Left lung (tissue), 10 donors: ENCODE data around the gene ATG9B. TPM values are rescaled to one million over a fixed set of nuclear protein-coding genes. Genes with fewer than 3 reads are reported as not detected.

Experiments used
- ATAC-seq: fragments of 200-7000 bp; cut with Tn5 transposase; one replicate; pipeline ENCODE4 v1.9.1; 2020; ENCODE audit warnings: moderate library complexity
- DNase-seq, 4 donors: peaks; one replicate each; pipeline ENCODE4 v3.0.0-alpha.2; 2013 to 2020
- H3K27ac ChIP-seq, 2 donors: fragments of 200-600 bp; sonication (generic) in 1 of 2; one replicate each; pipeline versions ENCODE4 v1.5.0 to v1.8.0; 2020 to 2021
- H3K27me3 ChIP-seq, 2 donors: fragments of 200-600 bp; sonication (generic) in 1 of 2; one replicate each; pipeline versions ENCODE4 v1.5.0 to v1.8.0; 2020 to 2021
- H3K36me3 ChIP-seq, 2 donors: fragments of 200-600 bp; sonication (generic) in 1 of 2; one replicate each; pipeline versions ENCODE4 v1.5.0 to v1.8.0; 2020 to 2021
- H3K4me1 ChIP-seq, 2 donors: fragments of 200-600 bp; one replicate each; pipeline ENCODE4 v1.8.0; 2021
- H3K4me3 ChIP-seq, 2 donors: fragments of 200-600 bp; sonication (generic) in 1 of 2; one replicate each; pipeline versions ENCODE4 v1.5.0 to v1.8.0; 2020 to 2021; ENCODE audit warnings: mild to moderate bottlenecking in 1 of 2
- H3K9me3 ChIP-seq, 2 donors: fragments of 200-600 bp; sonication (generic) in 1 of 2; one replicate each; pipeline versions ENCODE4 v1.5.0 to v1.8.0; 2020 to 2021
- intact Hi-C, 2 donors: fragments of 100-400 bp; cut with DNase I; formaldehyde crosslinking; loops; one replicate each; pipeline versions ENCODE4 v1.11.2 to v1.14.2; 2022
- polyA plus RNA-seq, 6 donors: library from polyadenylated mRNA; unstranded; fragments of 120-200 nt; gene quantifications; one replicate each; pipeline ENCODE4 v1.2.1, GENCODE V29; 2013; ENCODE audit not compliant: insufficient read length in 6 of 6
- total RNA-seq, 2 donors: library from RNA; stranded (reverse); fragmentation: NEBNext Ultra II Directional; extraction: Animal tissue kit (Norgen Biotek cat#: 25700); gene quantifications; one replicate each; pipeline ENCODE4 v1.2.1, GENCODE V29; 2021
- TF ChIP-seq, protein P1 (sequence below), 2 donors: fragments of 200-600 bp; sonication (generic) in 1 of 2; IDR thresholded peaks; one replicate each; pipeline versions ENCODE4 v1.5.0 to v1.8.0; 2021; ENCODE audit warnings: antibody characterized with exemption in 2 of 2
- donor health status: DM: no; HTN: yes; CAD: no.
- donor health status: DM: no; HTN: no; CAD: no.

The ATG9B gene
- total and polyA plus RNA-seq, 8 donors, result 0.68 to 7.1 (median 3.6) TPM

DNA sequence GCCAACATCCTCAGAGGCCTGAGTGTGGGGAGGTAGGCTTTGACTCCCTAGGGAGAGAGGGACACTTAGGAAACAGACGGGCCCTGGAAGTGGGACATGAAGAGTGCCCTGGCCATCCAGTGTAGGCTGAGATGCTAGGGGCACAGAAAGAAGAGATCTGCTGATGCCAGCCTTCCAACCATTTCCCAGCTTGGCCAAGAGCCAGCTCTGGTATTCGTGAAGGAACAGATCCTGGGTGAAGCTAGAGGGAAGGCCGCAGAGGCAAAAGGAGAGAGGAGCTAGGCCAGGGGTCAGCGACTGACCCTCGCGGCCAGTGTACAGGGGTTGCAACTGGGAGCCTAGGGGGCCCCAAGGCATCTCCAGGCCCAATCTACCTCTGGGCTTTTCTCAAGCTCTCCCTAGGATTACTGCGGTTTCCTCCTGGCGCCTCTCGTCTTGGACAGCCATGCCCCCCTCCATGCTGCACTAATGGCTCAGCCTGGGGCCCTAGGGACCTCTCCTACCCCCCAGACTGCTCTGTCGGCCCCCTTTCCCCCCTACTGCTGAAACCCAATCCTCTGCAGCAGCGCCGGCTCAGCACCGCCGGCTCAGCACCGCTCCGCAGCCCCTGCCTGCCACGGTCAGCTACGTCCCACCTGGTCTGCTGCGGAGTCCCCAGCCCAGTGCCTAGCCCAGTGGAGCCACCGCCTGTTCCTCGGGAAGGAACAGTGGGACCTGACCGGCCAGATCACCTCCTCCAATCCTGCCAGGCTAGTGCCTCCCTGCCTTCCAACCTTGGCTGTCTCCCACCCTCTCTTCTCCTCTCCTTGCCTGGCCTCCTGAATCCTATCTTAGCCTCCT lies 23.9 kb upstream of the ATG9B start, which contains the start of gene ASIC3:
TSS of gene ASIC3 (plus strand) at position 556 of the 840 bp plus-strand sequence. CDS start 355 bp downstream, outside the sequence.
- intact Hi-C loops, result no loop called here
- no peak for ATAC-seq
- H3K4me1 ChIP-seq, result peaks cover 3 to 15% of the 10 kb centered on the region in 2 donors
- H3K9me3 ChIP-seq, result no peaks in the 10 kb centered on the region
- no peak within 1 kb of the TSS for H3K4me3 ChIP-seq
- peaks cover 0 to 28% of the 10 kb centered on the region in 2 donors for H3K36me3 ChIP-seq
- H3K27ac ChIP-seq, result no peak within 1 kb of the TSS
- no peak for DNase-seq
- TF ChIP-seq, protein P1, sequence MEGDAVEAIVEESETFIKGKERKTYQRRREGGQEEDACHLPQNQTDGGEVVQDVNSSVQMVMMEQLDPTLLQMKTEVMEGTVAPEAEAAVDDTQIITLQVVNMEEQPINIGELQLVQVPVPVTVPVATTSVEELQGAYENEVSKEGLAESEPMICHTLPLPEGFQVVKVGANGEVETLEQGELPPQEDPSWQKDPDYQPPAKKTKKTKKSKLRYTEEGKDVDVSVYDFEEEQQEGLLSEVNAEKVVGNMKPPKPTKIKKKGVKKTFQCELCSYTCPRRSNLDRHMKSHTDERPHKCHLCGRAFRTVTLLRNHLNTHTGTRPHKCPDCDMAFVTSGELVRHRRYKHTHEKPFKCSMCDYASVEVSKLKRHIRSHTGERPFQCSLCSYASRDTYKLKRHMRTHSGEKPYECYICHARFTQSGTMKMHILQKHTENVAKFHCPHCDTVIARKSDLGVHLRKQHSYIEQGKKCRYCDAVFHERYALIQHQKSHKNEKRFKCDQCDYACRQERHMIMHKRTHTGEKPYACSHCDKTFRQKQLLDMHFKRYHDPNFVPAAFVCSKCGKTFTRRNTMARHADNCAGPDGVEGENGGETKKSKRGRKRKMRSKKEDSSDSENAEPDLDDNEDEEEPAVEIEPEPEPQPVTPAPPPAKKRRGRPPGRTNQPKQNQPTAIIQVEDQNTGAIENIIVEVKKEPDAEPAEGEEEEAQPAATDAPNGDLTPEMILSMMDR (IDR thresholded peaks at IDR 0.05), result no peak
- H3K27me3 ChIP-seq, result peaks cover 0 to 23% of the 10 kb centered on the region in 2 donors

DNA sequence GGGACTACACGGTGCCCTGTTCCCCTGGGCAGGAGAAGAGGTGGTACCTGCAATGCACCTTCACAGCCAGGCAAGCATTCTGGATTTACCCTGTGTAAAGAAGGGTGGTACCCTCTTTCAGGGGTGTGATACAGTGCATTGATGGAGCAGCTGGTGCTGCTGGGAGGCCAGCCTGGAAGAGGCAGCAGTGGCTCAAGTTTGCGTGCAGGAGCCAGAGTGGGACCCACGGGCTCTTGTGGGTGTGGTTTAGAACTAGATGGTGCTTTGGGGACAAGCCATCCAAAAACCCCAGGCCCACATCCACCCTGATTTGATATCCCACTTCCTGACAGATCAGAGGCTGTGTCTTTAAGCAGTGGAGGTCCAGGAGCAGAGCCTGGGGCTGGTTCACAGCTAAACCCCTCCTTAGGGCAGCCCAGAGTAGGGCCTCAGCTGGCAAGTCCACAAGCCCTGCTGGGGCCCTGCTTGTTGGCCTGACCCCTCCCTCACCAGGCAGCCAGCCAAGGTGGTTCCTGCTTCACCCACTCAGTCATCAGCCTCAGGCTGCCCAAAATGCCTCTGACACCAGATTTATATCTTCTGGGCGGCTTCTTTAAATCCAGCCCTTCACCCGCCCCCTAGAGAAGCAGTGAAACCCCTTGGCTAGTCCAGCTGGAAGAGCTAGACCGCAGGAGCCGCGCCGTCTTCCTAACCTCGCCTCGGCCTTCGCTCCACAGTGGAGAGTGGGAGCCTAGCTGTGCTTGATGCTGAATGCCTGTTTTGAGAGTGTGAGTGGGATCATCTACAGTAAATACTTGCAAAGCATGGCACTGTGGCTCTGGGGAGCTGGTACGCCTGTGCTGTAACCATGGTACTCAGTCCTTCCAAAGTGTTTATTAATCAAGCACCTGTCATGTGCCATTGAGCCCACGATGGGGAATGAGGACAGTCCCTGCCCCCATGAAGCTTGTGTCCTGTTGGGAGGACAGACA lies 22.6 kb upstream of the ATG9B start:
- DNase-seq (peak in 1 of 4 donors; percentile 63), ATAC-seq (peak; percentile 10)
- H3K36me3 ChIP-seq, result peaks cover 0 to 38% of the 10 kb centered on the region in 2 donors
- H3K4me3 ChIP-seq, result no peak overlapping the region
- peaks cover 3 to 13% of the 10 kb centered on the region in 2 donors for H3K4me1 ChIP-seq
- H3K9me3 ChIP-seq, result no peaks in the 10 kb centered on the region
- peaks cover 0 to 23% of the 10 kb centered on the region in 2 donors for H3K27me3 ChIP-seq
- H3K27ac ChIP-seq, result no peak overlapping the region
- TF ChIP-seq, protein P1 (IDR thresholded peaks at IDR 0.05), result no peak
- intact Hi-C loops, result no loop called here

DNA sequence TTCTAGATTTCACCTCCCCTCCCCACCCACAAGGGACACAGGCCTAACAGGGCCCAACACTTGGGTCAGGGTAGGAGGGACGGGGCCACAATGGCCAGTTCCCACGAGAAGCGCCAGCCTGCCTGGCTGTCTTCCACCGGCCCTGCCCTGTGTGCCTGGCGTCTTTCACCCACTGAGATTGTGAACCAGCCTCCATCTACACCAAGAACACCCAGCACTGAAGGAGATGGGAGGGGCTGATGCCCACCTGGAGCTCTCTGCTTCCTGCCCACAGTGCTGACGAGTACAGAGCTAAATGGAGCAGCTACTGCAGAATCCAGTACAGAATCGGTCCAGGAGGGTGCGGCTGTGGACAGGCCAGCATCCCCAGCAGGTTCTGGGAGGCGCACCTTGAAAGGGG lies 21.7 kb upstream of the ATG9B start:
- no peak for DNase-seq
- peaks cover 0 to 38% of the 10 kb centered on the region in 2 donors for H3K36me3 ChIP-seq
- intact Hi-C loops, result no loop called here
- H3K27me3 ChIP-seq, result peaks cover 0 to 15% of the 10 kb centered on the region in 2 donors
- H3K9me3 ChIP-seq, result no peaks in the 10 kb centered on the region
- peaks cover 3 to 6% of the 10 kb centered on the region in 2 donors for H3K4me1 ChIP-seq
- H3K27ac ChIP-seq, result no peak overlapping the region
- ATAC-seq, result no peak
- TF ChIP-seq, protein P1 (IDR thresholded peaks at IDR 0.05), result no peak
- H3K4me3 ChIP-seq, result no peak overlapping the region

DNA sequence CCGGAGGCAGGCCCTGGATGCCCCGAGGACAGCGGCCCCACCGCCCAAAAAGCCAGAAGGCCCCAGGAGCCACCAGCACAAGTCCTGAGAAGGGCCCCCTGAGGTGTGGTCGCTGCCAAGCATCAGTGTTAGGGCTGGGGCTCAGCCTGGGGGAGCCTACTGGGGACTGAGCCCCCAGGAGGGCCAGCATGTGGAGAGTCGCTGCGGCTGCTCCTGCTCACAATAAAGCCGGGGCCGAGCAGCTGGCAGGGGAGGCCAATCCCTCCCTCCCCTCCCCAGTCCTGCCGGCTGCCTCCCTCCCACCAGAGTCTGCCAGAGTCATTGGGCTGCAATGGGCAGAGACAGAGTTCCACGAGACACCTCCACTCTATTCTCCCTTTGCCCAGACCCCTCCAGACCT lies 21.0 kb upstream of the ATG9B start:
- Histone ChIP-seq H3K36me3 (peaks cover 0 to 38% of the 10 kb centered on the region in 2 donors), H3K27ac (no peak overlapping the region), H3K27me3 (peaks cover 0 to 8% of the 10 kb centered on the region in 2 donors), H3K9me3 (no peaks in the 10 kb centered on the region), H3K4me3 (no peak overlapping the region), H3K4me1 (peaks cover 3 to 5% of the 10 kb centered on the region in 2 donors)
- DNase-seq, result no peak
- intact Hi-C loops, result no loop called here
- TF ChIP-seq, protein P1 (IDR thresholded peaks at IDR 0.05), result no peak
- ATAC-seq, result no peak
